Endothelial cell of umbilical vein (primary cell): ENCODE results near the gene MYO1B. TPM values are rescaled to one million over a fixed set of nuclear protein-coding genes. Genes with fewer than 3 reads are reported as not detected.

Experiments used
- BruUV-seq: library from RNA; stranded (reverse); fragments of 400-500 nt; replicated peaks from 2 replicates; lab custom pipeline; 2021; lab: Mats Ljungman, UMichigan
- CTCF ChIA-PET: fragments of 300-600, 350-600 bp; sonication (Branson Sonifier 250); formaldehyde crosslinking; loops from one replicate; lab custom pipeline; 2021; ENCODE audit warnings: antibody characterized with exemption, inconsistent platforms; lab: Charles Lee
- POLR2A ChIA-PET: fragments of 300-600, 350-600 bp; sonication (Branson Sonifier 250); formaldehyde crosslinking; loops from one replicate; lab custom pipeline; 2021; ENCODE audit warnings: antibody characterized with exemption, inconsistent platforms; lab: Charles Lee
- DNase-seq: peaks from one replicate; pipeline ENCODE4 v3.0.0-alpha.2; 2011; ENCODE audit warnings: low read depth, low spot score
- FAIRE-seq: peaks from 2 replicates; lab custom pipeline; 2011; peaks lifted over from hg19 to GRCh38; lab: Jason Lieb, UNC
- H2AFZ ChIP-seq: 2 replicates; pipeline ENCODE4 v1.6.0; 2012; ENCODE audit warnings: low read depth, low read length, control low read depth, inconsistent platforms
- H3K27ac ChIP-seq: 2 replicates; pipeline ENCODE4 v1.5.1; 2011; ENCODE audit warnings: low read depth, mild to moderate bottlenecking, control low read depth, low read length, moderate library complexity; ENCODE audit not compliant: insufficient read depth
- H3K27me3 ChIP-seq, 2 experiments: 2 replicates each; pipeline versions ENCODE4 v1.6.0 to v1.6.1; 2011; ENCODE audit warnings: low read length in 2 of 2, mixed read lengths in 1 of 2; ENCODE audit not compliant: control insufficient read depth in 2 of 2, insufficient read depth in 2 of 2
- H3K36me3 ChIP-seq, 2 experiments: 2 replicates in 1 of 2; 3 replicates in 1 of 2; pipeline ENCODE4 v1.5.1; 2011; ENCODE audit warnings: low read length in 2 of 2, mild to moderate bottlenecking in 1 of 2, moderate library complexity in 1 of 2; ENCODE audit not compliant: control insufficient read depth in 2 of 2, insufficient read depth in 2 of 2; ENCODE audit errors: extremely low read depth in 1 of 2
- H3K4me1 ChIP-seq: 3 replicates; pipeline ENCODE4 v1.5.1; 2011; ENCODE audit warnings: mild to moderate bottlenecking, low read length; ENCODE audit not compliant: control insufficient read depth, insufficient read depth; ENCODE audit errors: extremely low read depth
- H3K4me2 ChIP-seq: 2 replicates; pipeline ENCODE4 v1.6.1; 2011; ENCODE audit warnings: low read length, control low read depth, mixed read lengths; ENCODE audit not compliant: insufficient read depth
- H3K4me3 ChIP-seq, 3 experiments: fragments of 200-600 bp in 1 of 3; sonication (generic), shearing (Covaris generic) in 1 of 3; replicated peaks in 1 of 3; 2 replicates each; pipeline ENCODE4 v1.5.1; 2011 to 2016; ENCODE audit warnings: control low read depth in 3 of 3, low read length in 3 of 3, mild to moderate bottlenecking in 2 of 3, inconsistent platforms in 1 of 3, low read depth in 1 of 3, moderate library complexity in 1 of 3; ENCODE audit not compliant: insufficient read depth in 1 of 3
- H3K79me2 ChIP-seq: 2 replicates; pipeline ENCODE4 v1.6.0; 2012; ENCODE audit warnings: low read length, inconsistent platforms; ENCODE audit not compliant: control insufficient read depth, insufficient read depth
- H3K9ac ChIP-seq: replicated peaks from 2 replicates; pipeline ENCODE3; 2011; ENCODE audit warnings: low read length, control low read depth; ENCODE audit not compliant: insufficient read depth; ENCODE audit errors: extremely low read depth
- H3K9me1 ChIP-seq: replicated peaks from 3 replicates; pipeline ENCODE4 v1.6.0; 2011; ENCODE audit warnings: mild to moderate bottlenecking, low read length; ENCODE audit not compliant: control insufficient read depth, insufficient read depth; ENCODE audit errors: extremely low read depth
- H3K9me3 ChIP-seq: replicated peaks from 2 replicates; pipeline ENCODE4 v1.5.1; 2012; ENCODE audit warnings: low read length, inconsistent platforms; ENCODE audit not compliant: control insufficient read depth, insufficient read depth
- H4K20me1 ChIP-seq: replicated peaks from 2 replicates; pipeline ENCODE3; 2011; ENCODE audit warnings: mild to moderate bottlenecking, low read length; ENCODE audit not compliant: control insufficient read depth, insufficient read depth; ENCODE audit errors: extremely low read depth
- EZH2 ChIP-seq: IDR thresholded peaks from 2 replicates; pipeline ENCODE4 v1.6.1; 2012; ENCODE audit warnings: borderline replicate concordance, low read depth, mild to moderate bottlenecking, moderate library complexity, low read length, inconsistent platforms; ENCODE audit not compliant: severe bottlenecking
- FOS ChIP-seq: IDR thresholded peaks from 2 replicates; pipeline ENCODE4 v1.6.1; 2011; ENCODE audit warnings: mild to moderate bottlenecking, low read length, moderate library complexity, borderline replicate concordance; ENCODE audit not compliant: insufficient read depth
- GATA2 ChIP-seq: IDR thresholded peaks from 2 replicates; pipeline ENCODE4 v1.7.0; 2011; ENCODE audit warnings: low read depth, mild to moderate bottlenecking, moderate library complexity, mixed read lengths, low read length; ENCODE audit not compliant: insufficient read length, insufficient read depth
- JUN ChIP-seq: IDR thresholded peaks from 2 replicates; pipeline ENCODE4 v1.6.1; 2011; ENCODE audit warnings: borderline replicate concordance, low read depth; ENCODE audit not compliant: insufficient read length, insufficient read depth
- MYC ChIP-seq: IDR thresholded peaks from one replicate; pipeline ENCODE4 v1.6.1; 2011; ENCODE audit warnings: mild to moderate bottlenecking, low read depth, low read length
- POLR2A ChIP-seq: IDR thresholded peaks from 2 replicates; pipeline ENCODE4 v1.6.1; 2012; ENCODE audit warnings: low read depth, mild to moderate bottlenecking, control low read depth, low read length
- POLR2AphosphoS5 ChIP-seq: IDR thresholded peaks from 2 replicates; pipeline ENCODE4 v1.6.1; 2012; ENCODE audit warnings: low read depth, mild to moderate bottlenecking, control low read depth, low read length, moderate library complexity; ENCODE audit not compliant: insufficient read depth
- dilution Hi-C: fragments of 300-500 bp; cut with MboI; formaldehyde crosslinking; loops from one replicate; pipeline ENCODE4 v1.15.0; 2019; ENCODE audit warnings: low sequenced_read_pairs; ENCODE audit not compliant: extremely low pct_ligation_motif_present
- intact Hi-C: fragments of 100-400 bp; cut with micrococcal nuclease; formaldehyde crosslinking; loops from one replicate; pipeline ENCODE4 v1.10.0; 2022
- polyA plus RNA-seq, 4 experiments: library from polyadenylated mRNA; depleted of rRNA in 3 of 4; stranded (reverse) in 3 of 4; unstranded in 1 of 4; fragments of >200 nt; gene quantifications; 2 replicates each; pipeline versions ENCODE4 v1.2.1 to v1.2.3, GENCODE V29; 2011 to 2012; ENCODE audit warnings: missing spikeins in 1 of 4
- total RNA-seq: library from RNA; stranded (reverse); gene quantifications from 2 replicates; pipeline ENCODE4 v1.2.3, GENCODE V29; 2021
- TF ChIP-seq, protein P1 (sequence below), 2 donors: IDR thresholded peaks; 1 replicate in 1 of 2; 2 replicates in 1 of 2; pipeline ENCODE4 v1.5.1; 2011; ENCODE audit warnings: low read length in 2 of 2, mild to moderate bottlenecking in 2 of 2, moderate library complexity in 2 of 2, control low read depth in 1 of 2, inconsistent platforms in 1 of 2, low read depth in 1 of 2; ENCODE audit not compliant: insufficient read depth in 1 of 2; ENCODE audit errors: extremely low read depth in 1 of 2
- TF ChIP-seq, protein P2 (sequence below): IDR thresholded peaks from 2 replicates; pipeline ENCODE4 v1.6.1; 2011; ENCODE audit not compliant: insufficient read depth, insufficient read length

The MYO1B gene
- total and polyA plus RNA-seq, 2 donors (not counting 3 experiments of a cell fraction or from before 2014, with no cell fraction given) = 8.7 to 51.1 TPM

DNA sequence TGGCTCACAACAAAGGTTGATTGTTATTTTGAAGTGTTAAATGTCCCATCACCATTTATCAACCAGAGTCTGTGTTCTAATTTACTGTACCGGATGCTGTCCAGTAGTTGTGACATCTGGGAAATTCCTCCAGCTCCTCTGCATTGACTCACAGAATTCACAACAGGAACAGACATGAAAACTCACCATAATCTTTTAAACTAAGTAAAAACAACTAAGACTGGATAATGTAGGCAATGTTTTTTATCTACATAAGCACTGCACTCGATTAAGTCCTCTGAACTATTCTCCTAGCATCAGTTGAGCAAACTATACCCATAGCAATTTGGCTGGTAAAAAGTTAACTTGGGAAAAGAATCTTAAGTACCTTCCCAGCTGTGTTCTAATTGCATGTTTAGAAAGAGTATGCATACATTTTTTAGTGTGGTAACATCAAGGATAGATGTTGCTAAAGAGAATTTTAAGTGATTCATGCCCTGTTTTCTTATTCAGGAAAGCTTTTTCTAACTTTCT, 42.9 kb upstream of the MYO1B start:
- Histone ChIP-seq H3K36me3 (no peaks in the 10 kb centered on the region), H3K9me1 (no peaks in the 10 kb centered on the region), H2AFZ (no peak overlapping the region), H3K4me2 (no peak overlapping the region), H4K20me1 (no peaks in the 10 kb centered on the region), H3K4me1 (no peaks in the 10 kb centered on the region), H3K27ac (no peak overlapping the region), H3K79me2 (no peaks in the 10 kb centered on the region), H3K27me3 (peaks cover 0 to 2% of the 10 kb centered on the region in 2 experiments), H3K9me3 (no peaks in the 10 kb centered on the region), H3K9ac (no peak overlapping the region), H3K4me3 (no peak overlapping the region)
- FAIRE-seq (no peak), DNase-seq (no peak)
- intact Hi-C loops = no loop called here
- TF ChIP-seq FOS = no peak
- no peak for TF ChIP-seq GATA2
- no peak for TF ChIP-seq POLR2AphosphoS5
- TF ChIP-seq MYC = no peak
- no peak for TF ChIP-seq JUN
- TF ChIP-seq POLR2A = no peak
- TF ChIP-seq, protein P1, sequence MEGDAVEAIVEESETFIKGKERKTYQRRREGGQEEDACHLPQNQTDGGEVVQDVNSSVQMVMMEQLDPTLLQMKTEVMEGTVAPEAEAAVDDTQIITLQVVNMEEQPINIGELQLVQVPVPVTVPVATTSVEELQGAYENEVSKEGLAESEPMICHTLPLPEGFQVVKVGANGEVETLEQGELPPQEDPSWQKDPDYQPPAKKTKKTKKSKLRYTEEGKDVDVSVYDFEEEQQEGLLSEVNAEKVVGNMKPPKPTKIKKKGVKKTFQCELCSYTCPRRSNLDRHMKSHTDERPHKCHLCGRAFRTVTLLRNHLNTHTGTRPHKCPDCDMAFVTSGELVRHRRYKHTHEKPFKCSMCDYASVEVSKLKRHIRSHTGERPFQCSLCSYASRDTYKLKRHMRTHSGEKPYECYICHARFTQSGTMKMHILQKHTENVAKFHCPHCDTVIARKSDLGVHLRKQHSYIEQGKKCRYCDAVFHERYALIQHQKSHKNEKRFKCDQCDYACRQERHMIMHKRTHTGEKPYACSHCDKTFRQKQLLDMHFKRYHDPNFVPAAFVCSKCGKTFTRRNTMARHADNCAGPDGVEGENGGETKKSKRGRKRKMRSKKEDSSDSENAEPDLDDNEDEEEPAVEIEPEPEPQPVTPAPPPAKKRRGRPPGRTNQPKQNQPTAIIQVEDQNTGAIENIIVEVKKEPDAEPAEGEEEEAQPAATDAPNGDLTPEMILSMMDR (IDR thresholded peaks at IDR 0.05; ENCODE audit: extremely low read depth in 1 of 2, insufficient read depth in 1 of 2, low read depth in 1 of 2, low read length in 2 of 2) = no peak
- no peak for TF ChIP-seq EZH2
- TF ChIP-seq, protein P2, sequence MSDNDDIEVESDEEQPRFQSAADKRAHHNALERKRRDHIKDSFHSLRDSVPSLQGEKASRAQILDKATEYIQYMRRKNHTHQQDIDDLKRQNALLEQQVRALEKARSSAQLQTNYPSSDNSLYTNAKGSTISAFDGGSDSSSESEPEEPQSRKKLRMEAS = no peak
- no TSS peak for BruUV-seq
- CTCF ChIA-PET = interaction anchor here (1.0 kb wide), 1 partner anchor 37 kb away, joined by 4 read pairs; no protein-coding TSS in a partner anchor
- dilution Hi-C loops = no loop called here
- POLR2A ChIA-PET = no interaction called here
